ENCODE data around the gene TBC1D30.
"Not testable (repeated sequence)": the region's sequence is repeated elsewhere in the genome, so short reads cannot be mapped to it uniquely, and the experiment has no call there.

- TF ChIP-seq, protein P1, sequence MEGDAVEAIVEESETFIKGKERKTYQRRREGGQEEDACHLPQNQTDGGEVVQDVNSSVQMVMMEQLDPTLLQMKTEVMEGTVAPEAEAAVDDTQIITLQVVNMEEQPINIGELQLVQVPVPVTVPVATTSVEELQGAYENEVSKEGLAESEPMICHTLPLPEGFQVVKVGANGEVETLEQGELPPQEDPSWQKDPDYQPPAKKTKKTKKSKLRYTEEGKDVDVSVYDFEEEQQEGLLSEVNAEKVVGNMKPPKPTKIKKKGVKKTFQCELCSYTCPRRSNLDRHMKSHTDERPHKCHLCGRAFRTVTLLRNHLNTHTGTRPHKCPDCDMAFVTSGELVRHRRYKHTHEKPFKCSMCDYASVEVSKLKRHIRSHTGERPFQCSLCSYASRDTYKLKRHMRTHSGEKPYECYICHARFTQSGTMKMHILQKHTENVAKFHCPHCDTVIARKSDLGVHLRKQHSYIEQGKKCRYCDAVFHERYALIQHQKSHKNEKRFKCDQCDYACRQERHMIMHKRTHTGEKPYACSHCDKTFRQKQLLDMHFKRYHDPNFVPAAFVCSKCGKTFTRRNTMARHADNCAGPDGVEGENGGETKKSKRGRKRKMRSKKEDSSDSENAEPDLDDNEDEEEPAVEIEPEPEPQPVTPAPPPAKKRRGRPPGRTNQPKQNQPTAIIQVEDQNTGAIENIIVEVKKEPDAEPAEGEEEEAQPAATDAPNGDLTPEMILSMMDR (IDR thresholded peaks at IDR 0.05): peak in 3 of 4 experiments; percentile 19 to 64 (median 59)
- not testable (repeated sequence) for TF ChIP-seq POLR2AphosphoS5, POLR2A (IDR thresholded peaks at IDR 0.05)
Observed at GRCh38 chr12:64802180-64802775, 22.2 kb upstream of the TBC1D30 start.
